ENCODE data around the gene RALGPS1. TPM values are rescaled to one million over a fixed set of nuclear protein-coding genes. Genes with fewer than 3 reads are reported as not detected.

The RALGPS1 gene
- total and polyA plus RNA-seq, 2 donors (not counting 1 experiment from before 2014, with no cell fraction given), result 19.7 to 39.9 TPM

- Histone ChIP-seq H3K79me2 (ENCODE audit: control insufficient read depth, insufficient read depth, low read length) (no peaks in the 10 kb centered on the region), H2AFZ (ENCODE audit: insufficient read depth, low read depth, low read length, poor library complexity, severe bottlenecking) (no peak overlapping the region), H3K27ac (ENCODE audit: low read length in 2 of 2) (no peak overlapping the region), H4K20me1 (ENCODE audit: control insufficient read depth, insufficient read depth, low read length, poor library complexity, severe bottlenecking) (peaks cover 3% of the 10 kb centered on the region), H3K4me2 (replicated peaks; ENCODE audit: low read depth, low read length, poor library complexity, severe bottlenecking) (no peak overlapping the region), H3K4me1 (ENCODE audit: control insufficient read depth in 2 of 2, insufficient read depth in 2 of 2, low read length in 2 of 2) (peaks cover 0 to 6% of the 10 kb centered on the region in 2 donors), H3K4me3 (ENCODE audit: control extremely low read depth in 1 of 5, extremely low read depth in 1 of 5, insufficient read depth in 1 of 5, low read depth in 2 of 5, low read length in 4 of 5) (no peak overlapping the region), H3K9ac (ENCODE audit: low read length) (no peak overlapping the region), H3K27me3 (replicated peaks in 1 of 4; ENCODE audit: control extremely low read depth in 1 of 4, control insufficient read depth in 3 of 4, insufficient read depth in 4 of 4, low read length in 3 of 4) (no peaks in the 10 kb centered on the region), H3K9me3 (ENCODE audit: control extremely low read depth in 1 of 3, control insufficient read depth in 2 of 3, insufficient read depth in 1 of 3, low read length in 2 of 3) (no peaks in the 10 kb centered on the region), H3K36me3 (replicated peaks in 1 of 2; ENCODE audit: control extremely low read depth in 1 of 2, control insufficient read depth in 1 of 2, extremely low read depth in 1 of 2, insufficient read depth in 2 of 2, low read length in 1 of 2) (peaks cover 0 to 9% of the 10 kb centered on the region in 2 experiments)
- H3K9me3 Mint-ChIP-seq (ENCODE audit: insufficient read depth), result no peaks in the 10 kb centered on the region
- ChIA-PET CTCF (interaction anchor here (3.3 to 10.6 kb wide), 2 partner anchors 232 to 256 kb away, joined by 20 to 217 read pairs; no protein-coding TSS in a partner anchor), POLR2A (interaction anchor here (0.7 kb wide), 1 partner anchor 190 kb away, joined by 13 read pairs; no protein-coding TSS in a partner anchor)
- TF ChIP-seq EZH2 (IDR thresholded peaks at IDR 0.05; ENCODE audit: borderline replicate concordance, insufficient read depth, low read depth, low read length, poor library complexity, severe bottlenecking), result no peak
- TF ChIP-seq, protein P1, sequence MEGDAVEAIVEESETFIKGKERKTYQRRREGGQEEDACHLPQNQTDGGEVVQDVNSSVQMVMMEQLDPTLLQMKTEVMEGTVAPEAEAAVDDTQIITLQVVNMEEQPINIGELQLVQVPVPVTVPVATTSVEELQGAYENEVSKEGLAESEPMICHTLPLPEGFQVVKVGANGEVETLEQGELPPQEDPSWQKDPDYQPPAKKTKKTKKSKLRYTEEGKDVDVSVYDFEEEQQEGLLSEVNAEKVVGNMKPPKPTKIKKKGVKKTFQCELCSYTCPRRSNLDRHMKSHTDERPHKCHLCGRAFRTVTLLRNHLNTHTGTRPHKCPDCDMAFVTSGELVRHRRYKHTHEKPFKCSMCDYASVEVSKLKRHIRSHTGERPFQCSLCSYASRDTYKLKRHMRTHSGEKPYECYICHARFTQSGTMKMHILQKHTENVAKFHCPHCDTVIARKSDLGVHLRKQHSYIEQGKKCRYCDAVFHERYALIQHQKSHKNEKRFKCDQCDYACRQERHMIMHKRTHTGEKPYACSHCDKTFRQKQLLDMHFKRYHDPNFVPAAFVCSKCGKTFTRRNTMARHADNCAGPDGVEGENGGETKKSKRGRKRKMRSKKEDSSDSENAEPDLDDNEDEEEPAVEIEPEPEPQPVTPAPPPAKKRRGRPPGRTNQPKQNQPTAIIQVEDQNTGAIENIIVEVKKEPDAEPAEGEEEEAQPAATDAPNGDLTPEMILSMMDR (IDR thresholded peaks at IDR 0.05), result no peak
- intact Hi-C loops (cut with micrococcal nuclease), result loop anchor here (5.0 kb wide), 1 partner anchor 44 kb away; no protein-coding TSS in a partner anchor
- no peak overlapping the region for H3K4me3 Mint-ChIP-seq
- ATAC-seq (ENCODE audit: low read depth) (no peak), DNase-seq (no peak)
- H3K27me3 Mint-ChIP-seq, result no peaks in the 10 kb centered on the region
- peaks cover 2% of the 10 kb centered on the region for H3K4me1 Mint-ChIP-seq
- 92% methylated on average over 18 of the region's 19 CpGs for WGBS (ENCODE audit: insufficient coverage)
- no peak overlapping the region for H3K27ac Mint-ChIP-seq
These were observed 281.6 kb downstream of the RALGPS1 start for GRCh38 chr9:127195976-127196825.

- peaks cover 0 to 13% of the 10 kb centered on the region in 2 experiments for H3K36me3 ChIP-seq (replicated peaks in 1 of 2; ENCODE audit: control extremely low read depth in 1 of 2, control insufficient read depth in 1 of 2, extremely low read depth in 1 of 2, insufficient read depth in 2 of 2, low read length in 1 of 2)
- Mint-ChIP-seq H3K9me3 (ENCODE audit: insufficient read depth) (no peaks in the 10 kb centered on the region), H3K27ac (no peak overlapping the region), H3K4me1 (peaks cover 2% of the 10 kb centered on the region), H3K27me3 (no peaks in the 10 kb centered on the region), H3K4me3 (no peak overlapping the region)
- no peak overlapping the region for H3K9ac ChIP-seq (ENCODE audit: low read length)
- H3K79me2 ChIP-seq (ENCODE audit: control insufficient read depth, insufficient read depth, low read length), result no peaks in the 10 kb centered on the region
- ATAC-seq (ENCODE audit: low read depth), result no peak
- H3K27me3 ChIP-seq (replicated peaks in 1 of 4; ENCODE audit: control extremely low read depth in 1 of 4, control insufficient read depth in 3 of 4, insufficient read depth in 4 of 4, low read length in 3 of 4), result no peaks in the 10 kb centered on the region
- WGBS (ENCODE audit: insufficient coverage), result 94% methylated on average over 2 of the region's 3 CpGs
- H2AFZ ChIP-seq (ENCODE audit: insufficient read depth, low read depth, low read length, poor library complexity, severe bottlenecking), result no peak overlapping the region
- H3K27ac ChIP-seq (ENCODE audit: low read length in 2 of 2), result no peak overlapping the region
- H3K9me3 ChIP-seq (ENCODE audit: control extremely low read depth in 1 of 3, control insufficient read depth in 2 of 3, insufficient read depth in 1 of 3, low read length in 2 of 3), result no peaks in the 10 kb centered on the region
- peaks cover 0 to 6% of the 10 kb centered on the region in 2 donors for H3K4me1 ChIP-seq (ENCODE audit: control insufficient read depth in 2 of 2, insufficient read depth in 2 of 2, low read length in 2 of 2)
- POLR2A ChIA-PET, result no interaction called here
- no peak for DNase-seq
- intact Hi-C loops (cut with micrococcal nuclease), result loop anchor here (5.0 kb wide), 1 partner anchor 44 kb away; no protein-coding TSS in a partner anchor
- H4K20me1 ChIP-seq (ENCODE audit: control insufficient read depth, insufficient read depth, low read length, poor library complexity, severe bottlenecking), result peaks cover 3% of the 10 kb centered on the region
- CTCF ChIA-PET, result interaction anchor here (3.3 to 10.6 kb wide), 2 partner anchors 232 to 256 kb away, joined by 20 to 217 read pairs; no protein-coding TSS in a partner anchor
- H3K4me3 ChIP-seq (ENCODE audit: control extremely low read depth in 1 of 5, extremely low read depth in 1 of 5, insufficient read depth in 1 of 5, low read depth in 2 of 5, low read length in 4 of 5), result no peak overlapping the region
- H3K4me2 ChIP-seq (replicated peaks; ENCODE audit: low read depth, low read length, poor library complexity, severe bottlenecking), result no peak overlapping the region
- TF ChIP-seq, protein P1 (IDR thresholded peaks at IDR 0.05), result no peak
These were observed 282.2 kb downstream of the RALGPS1 start for GRCh38 chr9:127196826-127197145.

Data from B cell (primary cell).